ENCODE measurements around the gene ARHGAP11B.
A peak's percentile ranks its signal among the peaks of the same experiment; 100 is the strongest.
"Not testable (repeated sequence)": the region's sequence is repeated elsewhere in the genome, so short reads cannot be mapped to it uniquely, and the experiment has no call there.

ARHGAP11B gene

DNA sequence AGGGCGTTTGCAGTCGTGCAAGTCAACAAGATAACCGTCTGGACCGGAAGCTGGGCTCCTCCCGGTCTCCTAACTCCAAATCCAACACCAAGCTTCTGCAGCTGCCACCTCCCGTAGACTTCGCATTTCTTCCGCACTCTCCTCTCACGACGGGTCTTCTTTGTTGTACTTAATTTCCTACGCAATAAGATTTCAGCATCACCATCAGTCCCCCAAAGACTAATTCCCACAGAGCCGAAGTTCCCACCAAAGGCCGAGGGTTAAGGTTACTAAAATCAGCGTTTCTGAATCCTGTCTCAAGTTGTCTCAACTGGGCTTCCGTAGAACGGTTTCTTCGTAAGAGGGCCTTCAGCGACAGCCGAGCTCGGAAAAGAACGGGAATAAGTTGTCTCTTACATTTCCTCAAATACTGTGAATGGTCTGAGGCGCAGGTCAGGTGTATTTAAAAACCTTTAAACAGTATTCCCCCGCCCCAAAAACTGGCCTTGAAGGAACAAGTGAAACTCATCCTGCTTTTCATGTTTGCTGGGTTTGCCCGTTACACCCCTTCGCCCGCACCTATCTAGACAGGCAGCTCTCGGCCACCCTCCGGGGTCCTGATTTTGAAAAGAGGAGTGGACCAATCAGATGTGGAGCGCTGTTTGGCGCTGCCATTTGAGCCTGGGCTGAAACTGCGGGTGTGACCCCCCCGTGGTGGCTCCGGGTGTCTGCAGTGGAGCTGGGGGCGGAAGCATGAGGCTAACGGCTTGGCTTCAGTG lies at the start of gene ARHGAP11B:
Gene ARHGAP11B, plus strand, starts transcription at position 693 of the 758 bp plus-strand sequence.
- peak; percentile 97 for DNase-seq
- H3K27me3 Mint-ChIP-seq, CTCF ChIA-PET, H3K9me3 Mint-ChIP-seq: not testable (repeated sequence)
- Mint-ChIP-seq H3K27ac (peak within 1 kb of the TSS; percentile 96), H3K36me3 (peaks cover 13% of the 10 kb centered on the region), H3K4me1 (peaks cover 31% of the 10 kb centered on the region), H3K4me3 (peak within 1 kb of the TSS; percentile 86)

- H3K27me3 Mint-ChIP-seq, H3K36me3 Mint-ChIP-seq, DNase-seq, H3K9me3 Mint-ChIP-seq, H3K27ac Mint-ChIP-seq, H3K4me3 Mint-ChIP-seq, H3K4me1 Mint-ChIP-seq, CTCF ChIA-PET: not testable (repeated sequence)
Measured at GRCh38 chr15:30579394-30579970, 46.4 kb upstream of the ARHGAP11B start.

- CTCF ChIA-PET, H3K9me3 Mint-ChIP-seq, H3K4me3 Mint-ChIP-seq, H3K27me3 Mint-ChIP-seq, DNase-seq, H3K27ac Mint-ChIP-seq, H3K4me1 Mint-ChIP-seq, H3K36me3 Mint-ChIP-seq: not testable (repeated sequence)
Measured at GRCh38 chr15:30580716-30581115, 45.2 kb upstream of the ARHGAP11B start.

- H3K27me3 Mint-ChIP-seq, H3K27ac Mint-ChIP-seq, H3K4me1 Mint-ChIP-seq, H3K36me3 Mint-ChIP-seq, DNase-seq, CTCF ChIA-PET, H3K4me3 Mint-ChIP-seq, H3K9me3 Mint-ChIP-seq: not testable (repeated sequence)
Measured at GRCh38 chr15:30598953-30599352, 27.0 kb upstream of the ARHGAP11B start.

- DNase-seq, H3K27ac Mint-ChIP-seq, H3K36me3 Mint-ChIP-seq, H3K4me1 Mint-ChIP-seq, H3K4me3 Mint-ChIP-seq, CTCF ChIA-PET, H3K9me3 Mint-ChIP-seq, H3K27me3 Mint-ChIP-seq: not testable (repeated sequence)
Measured at GRCh38 chr15:30603796-30604195, 22.1 kb upstream of the ARHGAP11B start, which contains the start of gene GOLGA8H. TSS of gene GOLGA8H (plus strand) at chr15:30604028. CDS start at chr15:30604126, 98 bp downstream.

- H3K36me3 Mint-ChIP-seq, CTCF ChIA-PET, H3K4me3 Mint-ChIP-seq, H3K9me3 Mint-ChIP-seq, H3K27ac Mint-ChIP-seq, DNase-seq, H3K4me1 Mint-ChIP-seq, H3K27me3 Mint-ChIP-seq: not testable (repeated sequence)
Measured at GRCh38 chr15:30612271-30612670, 13.7 kb upstream of the ARHGAP11B start.

DNA sequence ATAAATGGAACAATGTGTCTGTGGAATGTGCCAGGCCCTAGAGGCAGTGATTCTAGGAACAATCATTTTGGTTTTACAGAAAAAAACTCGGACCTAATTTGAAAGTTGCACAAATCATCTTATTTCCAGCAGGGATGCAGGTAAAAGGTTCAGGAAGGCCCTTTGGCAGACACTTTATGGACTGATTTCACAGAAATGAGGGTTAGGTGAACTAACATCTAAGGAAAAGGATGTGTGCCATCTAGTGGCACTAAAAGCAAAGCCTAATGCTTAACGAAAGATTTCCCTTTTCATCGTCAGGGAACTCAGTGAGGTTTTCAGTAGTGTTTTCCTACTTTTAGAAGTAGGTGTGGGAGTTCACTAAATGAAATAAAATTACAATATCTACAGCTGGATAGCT lies 4.6 kb upstream of the ARHGAP11B start:
- DNase-seq, H3K36me3 Mint-ChIP-seq, H3K27ac Mint-ChIP-seq: not testable (repeated sequence)

GRCh38 chr15:30626194-30626565 lies 252 bp downstream of the ARHGAP11B start:
- peaks cover 31% of the 10 kb centered on the region for H3K4me1 Mint-ChIP-seq
- H3K27me3 Mint-ChIP-seq, H3K9me3 Mint-ChIP-seq, DNase-seq, CTCF ChIA-PET: not testable (repeated sequence)
- H3K4me3 Mint-ChIP-seq: peak overlapping the region; percentile 86
- peaks cover 13% of the 10 kb centered on the region for H3K36me3 Mint-ChIP-seq
- H3K27ac Mint-ChIP-seq: peak overlapping the region; percentile 96

More for the DNA sequence above, 4.6 kb upstream of the ARHGAP11B start:
- H3K9me3 Mint-ChIP-seq, H3K4me1 Mint-ChIP-seq, H3K27me3 Mint-ChIP-seq, CTCF ChIA-PET, H3K4me3 Mint-ChIP-seq: not testable (repeated sequence)

DNA sequence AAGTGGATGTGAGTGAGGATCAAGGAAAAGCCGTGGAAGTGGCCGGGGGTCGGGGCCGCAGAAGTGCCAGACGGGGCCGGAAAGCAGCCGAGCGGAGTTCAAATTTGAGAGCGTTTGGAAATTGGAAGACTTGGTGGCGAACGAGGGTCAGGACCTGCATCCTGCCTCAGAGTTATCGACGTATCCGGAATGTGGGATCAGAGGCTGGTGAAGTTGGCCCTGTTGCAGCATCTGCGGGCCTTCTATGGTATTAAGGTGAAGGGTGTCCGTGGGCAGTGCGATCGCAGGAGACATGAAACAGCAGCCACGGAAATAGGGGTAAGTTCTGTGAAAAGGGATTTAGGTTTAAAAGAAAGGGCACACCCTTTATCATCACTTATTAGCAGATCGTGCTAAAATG lies 704 bp downstream of the ARHGAP11B start:
- peaks cover 13% of the 10 kb centered on the region for H3K36me3 Mint-ChIP-seq
- CTCF ChIA-PET, H3K27me3 Mint-ChIP-seq, H3K9me3 Mint-ChIP-seq: not testable (repeated sequence)
- peak overlapping the region; percentile 86 for H3K4me3 Mint-ChIP-seq
- H3K4me1 Mint-ChIP-seq: peaks cover 31% of the 10 kb centered on the region
- H3K27ac Mint-ChIP-seq: peak overlapping the region; percentile 96
- peak; percentile 34 for DNase-seq

DNA sequence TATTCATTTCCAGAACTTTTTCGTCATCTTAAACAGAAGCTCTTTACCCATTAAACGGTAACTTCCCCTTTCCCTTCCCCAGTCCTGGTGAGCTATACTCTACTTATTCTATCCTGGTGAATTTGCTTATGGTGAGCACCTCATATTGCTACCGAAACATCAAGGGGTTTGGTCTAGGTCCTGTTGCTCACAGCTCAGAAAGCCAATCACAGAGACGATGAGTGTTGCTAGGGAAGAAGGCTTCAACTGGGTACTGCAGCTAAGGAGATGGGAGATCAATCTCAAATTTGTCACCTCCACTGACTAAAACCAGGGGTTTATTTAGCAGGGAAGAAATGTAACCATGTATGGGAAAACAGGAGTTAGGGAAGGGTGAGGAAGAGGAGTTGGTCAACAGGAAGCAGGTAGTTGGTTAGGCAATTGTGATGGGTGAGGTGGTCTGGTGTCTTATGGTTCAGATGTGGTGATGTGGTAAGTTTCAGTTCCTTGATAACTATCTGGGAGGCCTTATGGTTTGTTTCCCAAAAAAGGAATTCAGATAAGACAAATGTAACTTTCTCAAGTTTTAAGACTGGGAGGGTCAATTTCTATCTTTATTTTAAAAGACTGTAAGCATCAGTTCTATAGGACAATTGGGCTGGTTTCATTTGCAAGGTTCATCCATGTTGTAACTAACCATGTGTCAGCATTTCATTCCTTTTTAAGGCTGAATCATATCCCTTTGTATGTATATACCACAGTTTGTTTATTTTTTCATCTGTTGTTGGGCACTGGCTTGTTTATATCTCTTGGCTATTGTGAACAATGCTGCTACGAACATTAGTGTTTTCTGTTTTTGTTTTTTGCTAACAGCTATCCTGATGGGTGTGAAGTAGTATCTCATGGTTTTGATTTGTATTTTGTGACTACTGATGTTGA lies 24.3 kb downstream of the ARHGAP11B start:
- Mint-ChIP-seq H3K36me3 (peaks cover 59% of the 10 kb centered on the region), H3K4me3 (no peak overlapping the region), H3K27ac (peak overlapping the region; percentile 19), H3K9me3 (no peaks in the 10 kb centered on the region), H3K4me1 (peaks cover 45% of the 10 kb centered on the region), H3K27me3 (no peaks in the 10 kb centered on the region)
- no peak for DNase-seq
- CTCF ChIA-PET: no interaction called here

GRCh38 chr15:30661154-30661553 lies 35.2 kb downstream of the ARHGAP11B start:
- H3K9me3 Mint-ChIP-seq, H3K27me3 Mint-ChIP-seq, DNase-seq, H3K4me1 Mint-ChIP-seq, H3K4me3 Mint-ChIP-seq, CTCF ChIA-PET: not testable (repeated sequence)
- peak overlapping the region; percentile 33 for H3K27ac Mint-ChIP-seq
- H3K36me3 Mint-ChIP-seq: peaks cover 29% of the 10 kb centered on the region

DNA sequence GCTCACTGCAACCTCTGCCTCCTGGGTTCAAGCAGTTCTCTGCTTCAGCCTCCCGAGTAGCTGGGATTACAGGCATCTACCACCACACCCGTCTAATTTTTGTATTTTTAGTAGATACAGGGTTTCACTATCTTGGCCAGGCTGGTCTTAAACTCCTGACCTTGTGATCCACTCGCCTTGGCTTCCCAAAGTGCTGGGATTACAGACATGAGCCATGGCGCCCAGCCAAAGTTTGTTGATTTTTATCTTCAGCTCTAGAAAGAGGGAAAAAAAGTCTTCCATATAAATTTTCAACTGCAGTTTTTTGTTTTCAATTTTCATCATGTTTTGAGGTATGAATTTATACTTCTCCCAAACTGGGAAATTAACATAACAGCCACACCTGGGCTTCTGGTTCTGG lies 43.7 kb downstream of the ARHGAP11B start:
- H3K9me3 Mint-ChIP-seq, H3K4me3 Mint-ChIP-seq, DNase-seq, H3K4me1 Mint-ChIP-seq, CTCF ChIA-PET, H3K27me3 Mint-ChIP-seq, H3K27ac Mint-ChIP-seq: not testable (repeated sequence)
- peaks cover 52% of the 10 kb centered on the region for H3K36me3 Mint-ChIP-seq

DNA sequence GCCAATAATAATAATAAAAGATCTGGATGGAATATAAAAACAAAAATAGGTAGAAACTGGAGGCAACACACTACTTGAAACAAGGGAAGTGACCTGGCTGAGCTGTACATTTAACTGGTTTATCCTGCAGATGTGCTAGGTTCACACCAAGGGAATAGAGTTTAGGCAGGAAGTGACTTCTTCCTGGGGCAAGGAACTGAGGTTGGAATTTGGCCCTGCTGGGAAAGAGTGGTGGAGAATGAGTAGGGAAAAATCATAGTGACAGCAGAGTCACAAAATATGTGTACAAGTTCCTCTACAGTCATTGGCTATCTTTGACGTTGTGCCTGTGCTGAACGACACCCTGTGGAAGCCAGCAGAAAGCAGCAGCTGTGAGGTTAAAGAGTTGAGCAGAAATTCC lies 44.1 kb downstream of the ARHGAP11B start:
- peaks cover 52% of the 10 kb centered on the region for H3K36me3 Mint-ChIP-seq
- H3K4me3 Mint-ChIP-seq: no peak overlapping the region
- no peaks in the 10 kb centered on the region for H3K9me3 Mint-ChIP-seq
- H3K27me3 Mint-ChIP-seq: no peaks in the 10 kb centered on the region
- DNase-seq: no peak
- H3K27ac Mint-ChIP-seq: no peak overlapping the region
- CTCF ChIA-PET: no interaction called here
- H3K4me1 Mint-ChIP-seq: no peaks in the 10 kb centered on the region

GRCh38 chr15:30671309-30671708 lies 45.4 kb downstream of the ARHGAP11B start:
- Mint-ChIP-seq H3K9me3 (no peaks in the 10 kb centered on the region), H3K4me3 (no peak overlapping the region), H3K36me3 (peaks cover 52% of the 10 kb centered on the region), H3K27me3 (no peaks in the 10 kb centered on the region), H3K4me1 (no peaks in the 10 kb centered on the region), H3K27ac (no peak overlapping the region)
- CTCF ChIA-PET: no interaction called here
- no peak for DNase-seq

GRCh38 chr15:30675126-30675525 lies 49.2 kb downstream of the ARHGAP11B start:
- Mint-ChIP-seq H3K36me3 (peaks cover 48% of the 10 kb centered on the region), H3K27ac (no peak overlapping the region), H3K4me1 (no peaks in the 10 kb centered on the region), H3K9me3 (no peaks in the 10 kb centered on the region), H3K27me3 (no peaks in the 10 kb centered on the region), H3K4me3 (no peak overlapping the region)
- CTCF ChIA-PET: no interaction called here
- no peak for DNase-seq
